ENCODE measurements around the gene MXD1. TPM values are rescaled to one million over a fixed set of nuclear protein-coding genes. Genes with fewer than 3 reads are reported as not detected.

MXD1 gene
- total RNA-seq, 1 experiment from 2014 or later, result 4.7 TPM

DNA sequence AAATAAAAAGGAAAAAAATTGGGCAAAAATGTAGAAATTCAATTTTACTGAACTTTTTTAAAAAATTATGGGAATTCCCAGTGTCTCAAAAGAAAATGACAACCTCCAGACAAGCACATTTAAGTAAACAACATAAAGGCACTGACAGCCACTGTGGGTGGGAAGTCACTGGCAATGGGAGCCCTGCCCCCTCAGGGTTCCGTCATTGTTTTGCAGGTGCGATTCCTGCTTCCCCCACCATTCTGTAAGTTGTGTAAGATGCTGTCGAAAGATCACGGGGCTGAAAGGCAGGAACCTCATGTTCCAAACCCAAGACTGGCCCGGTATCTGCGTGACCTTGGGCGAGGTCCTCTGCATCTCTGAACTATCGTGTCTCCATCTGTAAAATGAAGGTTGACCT, 62.3 kb downstream of the MXD1 start:
- no peak for DNase-seq (ENCODE audit: low read depth)

DNA sequence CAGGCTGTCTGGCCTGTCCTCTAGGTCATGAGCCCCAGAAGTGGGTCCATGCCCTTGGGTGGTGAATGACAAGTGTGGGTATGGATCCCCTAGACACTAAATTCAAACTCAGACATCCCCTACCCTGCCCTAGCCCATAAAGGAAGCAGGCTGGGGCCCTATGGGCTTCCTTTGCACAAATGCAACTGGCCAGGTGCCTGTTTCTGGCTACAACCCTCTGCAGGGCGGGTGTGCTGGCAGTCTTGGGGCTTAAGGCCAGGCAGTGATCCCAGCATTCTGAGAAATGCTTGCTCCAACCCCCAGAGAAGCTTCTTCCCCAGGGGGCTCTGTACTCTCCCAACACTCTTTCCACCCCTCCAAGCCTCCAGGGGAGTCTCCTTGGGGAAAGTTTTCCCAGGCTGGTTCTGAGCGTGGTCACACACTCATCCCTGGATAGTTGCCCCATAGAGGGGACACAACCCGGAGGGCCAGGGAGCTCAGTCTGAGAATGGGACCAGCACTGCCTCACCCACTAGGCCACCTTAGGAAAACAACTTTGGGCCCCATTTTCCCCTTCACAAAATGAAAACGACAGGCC, 63.1 kb downstream of the MXD1 start:
- no peak for DNase-seq (ENCODE audit: low read depth)

DNA sequence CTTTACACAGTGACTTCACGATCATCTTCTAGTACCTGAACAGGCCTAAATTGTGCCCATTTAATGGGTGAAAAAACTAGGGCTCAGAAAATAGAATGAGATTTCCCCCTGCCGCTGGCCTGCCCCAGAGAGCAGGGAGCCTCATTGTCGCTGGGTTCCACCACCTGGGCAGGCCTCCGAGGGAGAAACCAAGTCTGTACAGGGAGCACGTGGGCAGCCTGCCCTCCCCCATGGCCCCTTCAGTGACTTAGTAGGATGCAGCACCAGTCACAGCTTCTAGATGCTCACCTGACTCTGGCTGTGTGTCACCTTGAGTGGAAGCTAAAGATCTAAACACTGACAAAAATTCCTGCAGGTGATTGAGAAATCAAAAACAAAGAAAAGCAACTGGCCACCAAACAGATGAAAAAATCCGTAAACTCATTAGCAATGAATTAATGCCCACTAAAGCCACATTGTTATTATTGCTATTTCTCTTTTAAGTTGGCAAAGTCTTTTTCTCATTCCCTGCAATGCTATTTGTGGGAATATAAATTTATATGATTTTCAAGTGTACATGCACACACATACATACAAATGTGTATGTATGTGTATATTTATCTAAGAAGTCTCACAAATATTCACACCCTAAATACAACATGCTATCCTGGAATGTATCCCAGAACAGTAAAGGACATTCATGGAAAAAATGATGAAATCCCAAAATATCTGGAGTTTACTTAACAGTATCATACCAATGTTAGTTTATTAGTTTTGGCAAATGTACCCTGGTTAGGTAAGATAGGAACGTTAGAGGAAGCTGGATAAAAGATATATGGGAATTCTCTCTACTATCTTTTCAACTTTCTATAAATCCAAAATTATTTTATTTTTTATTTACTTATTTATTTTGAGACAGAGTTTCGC, 65.2 kb downstream of the MXD1 start:
- DNase-seq (ENCODE audit: low read depth), result no peak

DNA sequence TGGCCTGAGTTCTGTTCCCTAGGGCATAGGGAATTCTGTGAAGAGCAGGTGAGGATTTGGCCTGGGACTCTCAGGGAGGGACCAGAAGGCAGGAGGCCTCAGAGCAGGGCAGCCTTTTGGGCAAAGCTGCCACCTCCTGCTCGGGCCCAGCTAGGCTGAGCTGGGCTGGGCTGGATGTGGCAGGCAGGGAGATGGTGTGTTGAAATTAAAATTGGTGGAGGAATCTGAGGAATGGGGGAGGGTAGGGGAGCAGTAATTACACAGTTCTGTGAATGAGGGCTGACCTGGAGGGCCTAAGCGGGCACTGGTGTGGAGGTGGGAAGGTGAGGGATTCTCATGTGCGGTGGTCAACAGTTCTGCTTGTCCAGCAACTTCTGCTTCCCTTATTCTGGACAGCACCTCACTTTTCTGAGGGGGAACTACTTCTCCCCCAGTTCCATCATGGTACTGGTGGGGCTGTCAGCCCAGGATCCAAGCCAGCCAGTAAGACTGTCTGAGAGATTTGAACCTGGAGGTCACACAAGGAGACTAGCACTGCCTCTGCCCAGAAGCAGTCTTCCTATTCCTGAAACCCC, 68.6 kb downstream of the MXD1 start:
- no peak for DNase-seq (ENCODE audit: low read depth)

DNA sequence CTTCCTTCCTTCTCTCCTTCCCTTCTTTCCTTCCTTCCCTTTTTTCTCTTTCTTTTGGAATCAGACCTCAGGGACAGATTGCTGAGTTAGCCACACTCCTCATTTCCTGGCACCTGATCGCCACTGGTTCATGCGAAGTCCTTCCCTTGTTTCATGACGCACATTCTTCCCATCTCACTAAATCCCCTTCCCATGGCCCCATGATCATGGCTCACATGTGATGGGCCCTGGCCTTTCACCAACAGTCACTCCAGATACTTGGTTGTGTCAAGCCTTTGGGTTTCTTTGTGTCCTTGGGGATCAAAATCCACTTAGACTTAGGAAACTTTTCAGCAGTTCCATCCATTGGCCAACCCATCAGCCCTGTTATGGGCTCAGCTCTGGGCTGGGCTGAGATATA, 70.3 kb downstream of the MXD1 start:
- DNase-seq (ENCODE audit: low read depth), result no peak

DNA sequence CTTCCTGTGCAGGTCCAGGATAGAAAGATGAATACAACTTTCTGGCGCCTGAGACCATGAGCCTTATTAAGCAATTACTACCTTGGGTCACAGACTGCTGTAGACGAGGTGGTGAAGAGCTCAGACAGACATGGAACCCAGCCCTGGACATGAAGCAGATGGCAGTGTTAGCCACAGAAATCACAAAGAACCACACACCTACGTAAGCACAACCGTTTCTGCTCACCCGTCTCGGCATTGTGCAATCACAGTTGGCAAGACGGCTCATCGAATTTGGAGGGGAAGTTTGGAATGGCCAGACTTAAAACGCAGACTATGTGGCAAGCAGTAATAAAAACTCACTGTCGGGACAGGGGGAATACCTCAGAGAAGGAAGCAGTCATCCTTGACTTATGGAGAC, 70.8 kb downstream of the MXD1 start:
- DNase-seq (ENCODE audit: low read depth), result no peak

DNA sequence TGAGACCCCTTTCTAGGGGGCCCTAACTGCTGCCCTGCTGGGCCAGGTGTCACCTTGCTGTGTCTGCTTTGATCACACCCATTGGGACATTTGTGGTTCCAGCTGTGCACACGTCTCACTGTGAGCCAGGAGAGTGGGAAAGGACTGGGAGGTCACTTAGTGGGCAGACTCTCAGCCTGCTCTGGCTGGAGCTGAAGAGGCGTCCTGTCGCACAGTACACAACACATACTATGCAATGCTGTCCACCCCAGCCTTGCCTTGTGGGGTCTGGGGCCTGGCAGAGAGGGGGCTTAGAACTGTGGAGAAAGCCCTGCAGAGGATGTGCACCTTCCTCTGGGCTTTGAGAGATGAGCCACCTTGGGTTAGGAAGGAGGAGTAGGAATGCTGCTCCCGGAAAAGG, 71.8 kb downstream of the MXD1 start:
- no peak for DNase-seq (ENCODE audit: low read depth)

DNA sequence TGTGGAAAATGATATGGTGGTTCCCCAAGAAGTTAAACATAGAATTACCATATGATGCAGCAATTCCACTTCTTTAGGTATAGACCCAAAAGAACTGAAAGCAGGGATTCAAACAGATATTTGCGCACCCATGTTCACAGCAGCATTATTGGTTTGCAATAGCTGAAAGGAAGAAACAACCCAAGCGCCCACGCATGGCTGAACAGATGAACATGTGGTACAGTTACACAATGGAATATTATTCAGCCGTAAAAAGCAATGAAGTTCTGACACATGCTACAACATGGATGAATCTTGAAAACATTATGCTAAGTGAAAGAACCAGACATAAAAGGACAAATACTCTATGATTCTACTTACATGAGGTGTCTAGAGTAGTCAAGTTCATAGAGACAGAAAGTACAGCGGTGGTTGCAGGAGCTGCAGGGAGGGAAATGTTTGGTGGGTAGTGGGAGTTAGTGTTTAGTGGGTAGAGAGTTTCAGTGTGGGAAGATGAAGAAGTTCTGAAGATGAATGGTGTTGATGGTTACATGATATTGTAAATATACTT, 73.3 kb downstream of the MXD1 start:
- no peak for DNase-seq (ENCODE audit: low read depth)

DNA sequence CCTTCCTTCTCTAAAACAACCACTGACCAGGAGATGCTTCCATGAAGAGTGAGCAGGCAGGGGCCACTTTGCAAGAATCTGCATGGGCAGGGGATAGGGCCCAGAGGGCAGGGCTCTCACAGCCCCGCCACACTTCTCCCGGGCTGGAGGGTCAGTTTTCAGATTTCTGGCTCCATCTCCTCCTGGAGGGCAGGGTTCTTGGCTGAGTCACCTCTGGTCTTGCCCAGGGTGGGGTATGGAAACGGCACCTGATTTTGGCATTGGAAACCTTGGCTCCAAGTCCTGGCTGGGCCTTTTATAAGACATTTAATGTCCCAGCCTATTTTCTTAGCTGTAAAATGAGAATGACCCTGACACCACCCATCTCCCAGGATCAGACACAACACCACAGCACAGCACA, 74.1 kb downstream of the MXD1 start:
- DNase-seq (ENCODE audit: low read depth), result no peak

DNA sequence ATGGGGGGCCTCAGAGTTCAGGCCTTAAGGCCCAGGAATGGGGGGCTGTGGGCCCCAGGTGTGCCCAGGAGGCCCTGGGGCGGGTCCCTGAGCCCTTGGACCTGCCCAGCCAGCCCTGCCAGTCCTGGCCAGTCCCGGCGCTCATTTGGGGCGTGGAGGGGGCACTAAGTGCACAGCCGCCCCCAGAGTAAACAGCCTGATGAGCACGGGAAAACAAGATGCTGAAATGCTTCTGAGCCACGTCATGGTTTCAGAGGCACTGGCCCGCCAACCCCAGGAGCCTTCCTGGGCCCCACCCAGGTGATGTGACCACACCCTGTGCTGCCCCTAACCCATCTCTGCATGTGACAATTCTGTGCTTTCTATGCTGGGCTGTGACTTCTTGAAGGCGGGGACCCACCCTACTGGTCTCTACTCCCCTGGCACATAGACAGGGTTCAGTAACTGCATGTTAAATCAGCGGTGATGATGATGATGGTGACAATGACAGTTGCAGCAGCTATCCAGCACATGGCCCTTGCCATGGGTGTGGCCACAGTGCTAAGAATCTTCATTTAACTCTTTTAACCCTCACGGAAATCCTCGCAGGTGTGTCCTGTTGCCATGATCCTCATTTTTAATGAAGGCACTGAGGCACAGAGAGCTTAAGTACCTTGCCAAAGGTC, 74.7 kb downstream of the MXD1 start:
- no peak for DNase-seq (ENCODE audit: low read depth)

Other genes starting within 250 kb of the MXD1 start
- 3.7 and 7.0 TPM in 2 replicates for gene ANXA4, start 173.0 kb upstream of the MXD1 start, total RNA-seq (2014; rRNA removed; shearing (Covaris generic))
- 6.1 and 6.9 TPM in 2 replicates for gene GMCL1, start 85.4 kb upstream of the MXD1 start, total RNA-seq (2014; rRNA removed; shearing (Covaris generic))
- gene SNRNP27, start 21.2 kb upstream of the MXD1 start, total RNA-seq (2014; rRNA removed; shearing (Covaris generic)), result 103 and 135 TPM in 2 replicates
- gene ASPRV1, start 46.5 kb downstream of the MXD1 start, total RNA-seq (2014; rRNA removed; shearing (Covaris generic)), result 0.80 and 1.2 TPM in 2 replicates
- 20.2 and 22.1 TPM in 2 replicates for gene PCBP1, start 172.4 kb downstream of the MXD1 start, total RNA-seq (2014; rRNA removed; shearing (Covaris generic))